ENCODE measurements around the gene AIFM3. TPM values are rescaled to one million over a fixed set of nuclear protein-coding genes. Genes with fewer than 3 reads are reported as not detected.

The AIFM3 gene
- total RNA-seq, 2 donors from 2014 or later: 76.9 to 156 TPM

DNA sequence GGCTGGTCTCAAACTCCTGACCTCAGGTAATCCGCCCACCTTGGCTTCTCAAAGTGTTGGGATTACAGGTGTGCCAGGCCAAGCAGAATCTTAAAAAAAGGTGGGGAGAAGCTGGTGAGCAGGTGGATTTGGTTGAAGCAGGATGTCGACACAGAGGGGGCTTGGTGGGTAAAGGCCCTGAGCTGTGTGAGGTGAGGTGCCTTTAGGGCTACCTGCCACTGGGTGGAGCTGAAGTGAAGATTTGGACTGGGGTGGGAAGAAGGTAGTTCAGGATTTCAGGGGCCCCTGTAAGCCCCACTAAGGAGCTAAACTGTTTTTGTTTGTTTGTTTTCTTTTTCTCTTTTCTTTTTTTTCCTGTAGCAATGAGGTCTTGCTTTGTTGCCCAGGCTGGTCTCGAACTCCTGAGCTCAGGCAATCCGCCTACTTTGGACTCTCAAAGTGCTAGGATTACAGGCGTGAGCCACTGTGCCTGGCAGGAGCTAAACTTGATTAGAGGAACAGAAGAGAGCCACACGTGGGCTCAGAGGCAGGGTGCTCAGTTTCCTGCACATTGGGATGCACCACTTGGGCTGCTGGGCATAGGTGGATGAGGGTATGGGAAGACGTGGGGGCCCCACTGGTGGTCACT is 53.9 kb downstream of the AIFM3 start:
- H3K9ac ChIP-seq (ENCODE audit: low read depth in 2 of 2, low read length in 2 of 2): no peak overlapping the region
- no peak overlapping the region for H3K4me3 ChIP-seq
- H3K9me3 ChIP-seq: no peaks in the 10 kb centered on the region
- no peaks in the 10 kb centered on the region for H3K36me3 ChIP-seq
- no peak overlapping the region for H3K27ac ChIP-seq
- TF ChIP-seq, protein P1, sequence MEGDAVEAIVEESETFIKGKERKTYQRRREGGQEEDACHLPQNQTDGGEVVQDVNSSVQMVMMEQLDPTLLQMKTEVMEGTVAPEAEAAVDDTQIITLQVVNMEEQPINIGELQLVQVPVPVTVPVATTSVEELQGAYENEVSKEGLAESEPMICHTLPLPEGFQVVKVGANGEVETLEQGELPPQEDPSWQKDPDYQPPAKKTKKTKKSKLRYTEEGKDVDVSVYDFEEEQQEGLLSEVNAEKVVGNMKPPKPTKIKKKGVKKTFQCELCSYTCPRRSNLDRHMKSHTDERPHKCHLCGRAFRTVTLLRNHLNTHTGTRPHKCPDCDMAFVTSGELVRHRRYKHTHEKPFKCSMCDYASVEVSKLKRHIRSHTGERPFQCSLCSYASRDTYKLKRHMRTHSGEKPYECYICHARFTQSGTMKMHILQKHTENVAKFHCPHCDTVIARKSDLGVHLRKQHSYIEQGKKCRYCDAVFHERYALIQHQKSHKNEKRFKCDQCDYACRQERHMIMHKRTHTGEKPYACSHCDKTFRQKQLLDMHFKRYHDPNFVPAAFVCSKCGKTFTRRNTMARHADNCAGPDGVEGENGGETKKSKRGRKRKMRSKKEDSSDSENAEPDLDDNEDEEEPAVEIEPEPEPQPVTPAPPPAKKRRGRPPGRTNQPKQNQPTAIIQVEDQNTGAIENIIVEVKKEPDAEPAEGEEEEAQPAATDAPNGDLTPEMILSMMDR (IDR thresholded peaks at IDR 0.05): no peak
- no peaks in the 10 kb centered on the region for H3K27me3 ChIP-seq
- no peak for DNase-seq
- no peaks in the 10 kb centered on the region for H3K4me1 ChIP-seq
- intact Hi-C loops (cut with DNase I): no loop called here

DNA sequence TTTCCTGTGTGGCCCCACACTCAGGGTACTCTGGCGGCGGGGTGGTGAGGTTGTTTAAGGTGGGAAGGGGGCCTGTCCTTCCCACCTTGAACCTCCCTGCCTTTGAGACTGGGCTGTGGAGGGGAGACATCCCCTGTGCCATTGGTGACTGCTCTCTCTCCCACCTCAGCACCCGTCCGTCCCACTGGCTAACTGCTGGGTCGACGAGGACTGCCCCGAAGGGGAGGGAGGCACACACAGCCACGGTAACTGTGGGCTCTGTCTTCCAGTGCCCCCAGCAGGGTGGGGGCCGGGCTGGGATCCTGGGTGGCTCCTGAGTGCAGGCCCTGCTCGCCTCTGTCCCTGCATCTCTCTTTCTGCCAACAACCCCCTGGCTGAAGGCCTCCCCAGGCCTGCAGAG is 55.5 kb downstream of the AIFM3 start:
- Histone ChIP-seq H3K27me3 (no peaks in the 10 kb centered on the region), H3K4me1 (no peaks in the 10 kb centered on the region), H3K36me3 (no peaks in the 10 kb centered on the region), H3K9ac (ENCODE audit: low read depth in 2 of 2, low read length in 2 of 2) (no peak overlapping the region), H3K4me3 (no peak overlapping the region), H3K27ac (no peak overlapping the region), H3K9me3 (no peaks in the 10 kb centered on the region)
- TF ChIP-seq, protein P1 (IDR thresholded peaks at IDR 0.05): no peak
- no peak for DNase-seq
- intact Hi-C loops (cut with DNase I): no loop called here

GRCh38 chr22:21022955-21023614 is 56.0 kb downstream of the AIFM3 start:
- DNase-seq: no peak

DNA sequence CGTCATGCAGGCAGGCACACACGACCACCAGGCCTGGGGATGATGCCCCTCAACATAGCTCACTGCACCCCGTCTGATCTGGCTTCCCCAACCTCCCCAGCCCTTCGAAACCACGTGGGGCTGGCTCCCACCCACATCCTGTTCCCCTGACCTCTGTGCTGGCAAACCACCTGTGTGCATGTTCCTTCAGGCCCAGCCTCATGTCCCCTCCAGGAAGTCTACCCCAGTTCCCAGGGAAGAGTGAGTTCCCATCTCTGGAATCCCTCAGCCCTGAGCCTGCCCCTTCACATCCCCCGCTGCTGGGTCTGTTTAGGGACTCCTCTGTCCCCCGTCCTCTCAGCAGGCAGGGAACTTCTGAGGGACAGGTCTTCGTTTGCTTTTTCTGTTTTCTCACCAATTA is 58.2 kb downstream of the AIFM3 start:
- intact Hi-C loops (cut with DNase I): no loop called here
- DNase-seq: no peak
- no peaks in the 10 kb centered on the region for H3K9me3 ChIP-seq
- H3K27me3 ChIP-seq: no peaks in the 10 kb centered on the region
- no peak overlapping the region for H3K4me3 ChIP-seq
- H3K36me3 ChIP-seq: no peaks in the 10 kb centered on the region
- TF ChIP-seq, protein P1 (IDR thresholded peaks at IDR 0.05): no peak
- no peak overlapping the region for H3K9ac ChIP-seq (ENCODE audit: low read depth in 2 of 2, low read length in 2 of 2)
- no peak overlapping the region for H3K27ac ChIP-seq
- H3K4me1 ChIP-seq: no peaks in the 10 kb centered on the region

More at GRCh38 chr22:21022955-21023614, 56.0 kb downstream of the AIFM3 start:
- no peaks in the 10 kb centered on the region for H3K9me3 ChIP-seq
- H3K27ac ChIP-seq: no peak overlapping the region
- H3K36me3 ChIP-seq: no peaks in the 10 kb centered on the region
- intact Hi-C loops (cut with DNase I): no loop called here
- H3K27me3 ChIP-seq: no peaks in the 10 kb centered on the region
- H3K4me3 ChIP-seq: no peak overlapping the region
- no peak overlapping the region for H3K9ac ChIP-seq (ENCODE audit: low read depth in 2 of 2, low read length in 2 of 2)
- H3K4me1 ChIP-seq: no peaks in the 10 kb centered on the region
- TF ChIP-seq, protein P1 (IDR thresholded peaks at IDR 0.05): no peak

DNA sequence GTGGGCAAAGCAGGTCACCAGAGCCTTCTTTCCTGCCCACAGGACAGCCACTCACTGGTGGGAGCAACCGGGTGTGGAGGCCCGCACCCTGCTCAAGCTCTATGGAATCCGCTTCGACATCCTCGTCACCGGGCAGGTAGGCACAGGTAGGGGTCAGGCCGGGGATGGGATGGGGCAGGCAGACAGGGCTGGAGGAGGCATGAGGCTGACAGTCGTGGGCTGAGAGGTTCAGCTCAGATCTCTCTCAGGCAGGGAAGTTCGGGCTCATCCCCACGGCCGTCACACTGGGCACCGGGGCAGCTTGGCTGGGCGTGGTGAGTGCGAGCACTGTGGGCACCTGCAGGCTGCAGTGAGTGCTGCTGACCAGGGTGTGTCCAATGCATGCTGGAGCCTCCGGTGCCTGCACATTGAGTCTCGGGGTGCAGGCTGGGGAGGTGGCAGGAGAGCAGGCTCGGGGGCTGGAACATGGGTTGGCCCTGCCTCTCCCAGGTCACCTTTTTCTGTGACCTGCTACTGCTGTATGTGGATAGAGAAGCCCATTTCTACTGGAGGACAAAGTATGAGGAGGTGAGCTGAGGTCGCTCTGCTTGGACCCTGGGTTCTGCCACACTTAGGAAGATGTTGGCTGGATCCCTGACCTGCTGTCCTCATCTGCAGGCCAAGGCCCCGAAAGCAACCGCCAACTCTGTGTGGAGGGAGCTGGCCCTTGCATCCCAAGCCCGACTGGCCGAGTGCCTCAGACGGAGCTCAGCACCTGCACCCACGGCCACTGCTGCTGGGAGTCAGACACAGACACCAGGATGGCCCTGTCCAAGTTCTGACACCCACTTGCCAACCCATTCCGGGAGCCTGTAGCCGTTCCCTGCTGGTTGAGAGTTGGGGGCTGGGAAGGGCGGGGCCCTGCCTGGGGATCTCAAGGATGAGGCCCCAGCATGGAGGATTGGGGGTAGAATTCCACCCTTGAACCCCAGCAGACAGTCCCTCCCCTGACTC is 59.0 kb downstream of the AIFM3 start:
- Histone ChIP-seq H3K27me3 (no peaks in the 10 kb centered on the region), H3K4me3 (no peak overlapping the region), H3K36me3 (no peaks in the 10 kb centered on the region), H3K27ac (no peak overlapping the region), H3K4me1 (no peaks in the 10 kb centered on the region), H3K9me3 (no peaks in the 10 kb centered on the region), H3K9ac (ENCODE audit: low read depth in 2 of 2, low read length in 2 of 2) (no peak overlapping the region)
- TF ChIP-seq, protein P1 (IDR thresholded peaks at IDR 0.05): no peak
- intact Hi-C loops (cut with DNase I): no loop called here
- DNase-seq: no peak
